ENCODE results near the gene CELF5. TPM values are rescaled to one million over a fixed set of nuclear protein-coding genes. Genes with fewer than 3 reads are reported as not detected.

The CELF5 gene
- total RNA-seq, 1 experiment from 2014 or later: 2.5 TPM

GRCh38 chr19:3190470-3190770 is 34.0 kb upstream of the CELF5 start:
- Histone ChIP-seq H3K4me1 (ENCODE audit: control insufficient read depth in 1 of 2, insufficient read depth in 2 of 2, low read length in 2 of 2) (peaks cover 10 to 24% of the 10 kb centered on the region in 2 experiments; a peak in 3 of 4 replicates), H3K9me2 (ENCODE audit: insufficient read depth) (no peaks in the 10 kb centered on the region), H3K79me2 (ENCODE audit: insufficient read depth, low read length) (peaks cover 92% of the 10 kb centered on the region), H3K9me3 (ENCODE audit: control insufficient read depth in 1 of 2, insufficient read depth in 1 of 2, low read depth in 1 of 2, low read length in 2 of 2) (no peaks in the 10 kb centered on the region), H3K27ac (ENCODE audit: low read depth, low read length) (no peak overlapping the region; the same call in 1 of the 2 replicates), H3K36me3 (ENCODE audit: control insufficient read depth in 1 of 2, insufficient read depth in 2 of 2, low read length in 2 of 2) (peaks cover 6 to 39% of the 10 kb centered on the region in 2 experiments; a peak in 3 of 4 replicates), H3K27me3 (ENCODE audit: insufficient read depth, low read length) (no peaks in the 10 kb centered on the region), H3K4me2 (ENCODE audit: low read length) (no peak overlapping the region), H3K4me3 (replicated peaks in 1 of 2; ENCODE audit: low read depth in 1 of 2, low read length in 2 of 2) (no peak overlapping the region), H3K9ac (ENCODE audit: low read length) (no peak overlapping the region), H2AFZ (ENCODE audit: low read depth, low read length, poor library complexity, severe bottlenecking) (no peak overlapping the region), H4K20me1 (ENCODE audit: insufficient read depth) (peaks cover 9% of the 10 kb centered on the region; the same call in 1 of the 2 replicates)
- ChIA-PET CTCF (no interaction called here), RAD21 (ENCODE audit: low non-redundant PET in 1 of 2, low total read pairs in 2 of 2, uncharacterized antibody in 2 of 2, unreplicated experiment in 2 of 2) (no interaction called here), POLR2A (no interaction called here)
- TF ChIP-seq ZBTB33 (IDR thresholded peaks at IDR 0.05; ENCODE audit: extremely low read depth, insufficient replicate concordance, low read length) (no peak), POLR2A (IDR thresholded peaks at IDR 0.05; ENCODE audit: borderline replicate concordance, extremely low read depth, insufficient read depth, insufficient read length) (no peak), SP1 (IDR thresholded peaks at IDR 0.05; ENCODE audit: low read depth) (no peak), SIN3A (IDR thresholded peaks at IDR 0.05; ENCODE audit: low read depth) (no peak), SRF (IDR thresholded peaks at IDR 0.05; ENCODE audit: low read depth) (no peak), MAX (IDR thresholded peaks at IDR 0.05) (no peak), CEBPB (IDR thresholded peaks at IDR 0.05; ENCODE audit: low read depth) (no peak), YY1 (IDR thresholded peaks at IDR 0.05; ENCODE audit: extremely low read depth, insufficient replicate concordance, low read depth, low read length) (no peak), EGR1 (IDR thresholded peaks at IDR 0.05; ENCODE audit: low read depth) (no peak), EZH2 (IDR thresholded peaks at IDR 0.05) (no peak)
- TF ChIP-seq, protein P1, sequence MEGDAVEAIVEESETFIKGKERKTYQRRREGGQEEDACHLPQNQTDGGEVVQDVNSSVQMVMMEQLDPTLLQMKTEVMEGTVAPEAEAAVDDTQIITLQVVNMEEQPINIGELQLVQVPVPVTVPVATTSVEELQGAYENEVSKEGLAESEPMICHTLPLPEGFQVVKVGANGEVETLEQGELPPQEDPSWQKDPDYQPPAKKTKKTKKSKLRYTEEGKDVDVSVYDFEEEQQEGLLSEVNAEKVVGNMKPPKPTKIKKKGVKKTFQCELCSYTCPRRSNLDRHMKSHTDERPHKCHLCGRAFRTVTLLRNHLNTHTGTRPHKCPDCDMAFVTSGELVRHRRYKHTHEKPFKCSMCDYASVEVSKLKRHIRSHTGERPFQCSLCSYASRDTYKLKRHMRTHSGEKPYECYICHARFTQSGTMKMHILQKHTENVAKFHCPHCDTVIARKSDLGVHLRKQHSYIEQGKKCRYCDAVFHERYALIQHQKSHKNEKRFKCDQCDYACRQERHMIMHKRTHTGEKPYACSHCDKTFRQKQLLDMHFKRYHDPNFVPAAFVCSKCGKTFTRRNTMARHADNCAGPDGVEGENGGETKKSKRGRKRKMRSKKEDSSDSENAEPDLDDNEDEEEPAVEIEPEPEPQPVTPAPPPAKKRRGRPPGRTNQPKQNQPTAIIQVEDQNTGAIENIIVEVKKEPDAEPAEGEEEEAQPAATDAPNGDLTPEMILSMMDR (IDR thresholded peaks at IDR 0.05 in 2 of 3, conservative IDR thresholded peaks at IDR 0.05 in 1 of 3; ENCODE audit: borderline replicate concordance in 1 of 3, insufficient read depth in 1 of 3, low read depth in 2 of 3, low read length in 2 of 3): no peak
- no TSS peak for BruUV-seq (replicated peaks)
- ATAC-seq: no peak
- intact Hi-C loops (cut with micrococcal nuclease): no loop called here
- DNase-seq (ENCODE audit: low read depth, low spot score): no peak

All from HCT116 (cell line).